C1 segment of cervical spinal cord (tissue), 14 donors: ENCODE measurements around the gene TMEM79.
"Not testable (repeated sequence)": the region's sequence is repeated elsewhere in the genome, so short reads cannot be mapped to it uniquely, and the experiment has no call there.

Source experiments
- DNase-seq, 14 donors: peaks; one replicate each; lab custom pipeline; 2025; lab: John Stamatoyannopoulos, UW

TMEM79 gene

GRCh38 chr1:156303241-156303640 is 19.1 kb downstream of the TMEM79 start:
- no peak for DNase-seq

GRCh38 chr1:156305215-156305614 is 21.1 kb downstream of the TMEM79 start:
- DNase-seq: no peak

GRCh38 chr1:156308078-156308477 is 24.0 kb downstream of the TMEM79 start:
- no peak for DNase-seq

- peak in 1 of 14 donors; percentile 46 for DNase-seq
These were observed 26.8 kb downstream of the TMEM79 start for GRCh38 chr1:156310962-156311361.

- no peak for DNase-seq
These were observed 32.8 kb downstream of the TMEM79 start for GRCh38 chr1:156316909-156317308.

GRCh38 chr1:156319664-156320063 is 35.5 kb downstream of the TMEM79 start:
- DNase-seq: no peak

- no peak for DNase-seq
These were observed 36.4 kb downstream of the TMEM79 start for GRCh38 chr1:156320560-156320959.

- DNase-seq: not testable (repeated sequence)
These were observed 39.1 kb downstream of the TMEM79 start for GRCh38 chr1:156323179-156323578.

- DNase-seq: no peak
These were observed 52.1 kb downstream of the TMEM79 start for GRCh38 chr1:156336242-156336641.

- no peak for DNase-seq
These were observed 53.1 kb downstream of the TMEM79 start for GRCh38 chr1:156337052-156337887.

GRCh38 chr1:156337888-156338179 is 53.7 kb downstream of the TMEM79 start:
- DNase-seq: no peak

GRCh38 chr1:156338180-156338976 is 54.3 kb downstream of the TMEM79 start, which contains the start of the genes CCT3 and TSACC:
TSS of gene CCT3 (minus strand) at chr1:156338292. CDS start at chr1:156338184, 108 bp downstream.
TSS of gene TSACC (plus strand) at chr1:156338526. CDS start at chr1:156339758, 1,232 bp downstream.
- DNase-seq: peak; percentile 85 to 100 (median 99)
